ENCODE measurements around the gene LARP4.

LARP4 gene

DNA sequence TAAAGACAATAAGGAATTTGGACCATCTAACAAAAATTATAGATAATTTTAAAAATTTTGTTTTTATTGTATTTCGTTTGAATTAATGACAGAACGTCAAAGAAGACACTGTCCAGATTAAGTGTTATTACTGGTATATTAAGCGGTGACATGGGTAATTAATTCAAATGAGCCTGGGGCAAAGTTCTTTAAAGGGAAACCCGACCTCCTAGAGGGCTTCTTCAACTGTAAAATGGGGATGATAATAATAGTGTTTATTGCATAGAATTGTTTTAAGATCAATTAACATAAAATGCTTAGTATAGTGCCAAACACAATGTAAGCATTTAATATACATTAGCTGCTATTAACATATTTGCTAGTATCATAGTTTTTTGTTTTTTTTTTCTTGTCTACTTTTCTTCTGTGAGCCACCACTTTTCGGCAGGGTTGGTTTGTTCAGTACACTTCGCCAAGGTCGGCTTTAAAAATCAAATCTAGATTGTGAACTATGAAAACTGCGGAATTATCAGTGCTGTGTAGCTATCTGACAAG lies 514 bp upstream of the LARP4 start:
- Histone ChIP-seq H4K20me1 (ENCODE audit: insufficient read depth, low read length) (peaks cover 13% of the 10 kb centered on the region), H3K4me1 (ENCODE audit: low read length) (peaks cover 14% of the 10 kb centered on the region), H2AFZ (ENCODE audit: low read depth, low read length) (peak overlapping the region; percentile 89), H3K9ac (ENCODE audit: low read length) (peak overlapping the region; percentile 93), H3K27ac (ENCODE audit: low read length) (peak overlapping the region; percentile 86), H3K9me3 (ENCODE audit: insufficient read depth, low read length) (no peaks in the 10 kb centered on the region), H3K79me2 (ENCODE audit: low read length) (peaks cover 45% of the 10 kb centered on the region), H3K4me2 (ENCODE audit: low read length) (peak overlapping the region; percentile 58), H3K4me3 (ENCODE audit: low read length) (peak overlapping the region; percentile 95), H3K36me3 (replicated peaks; ENCODE audit: low read depth, low read length) (peaks cover 2% of the 10 kb centered on the region), H3K27me3 (ENCODE audit: low read depth, low read length) (no peaks in the 10 kb centered on the region)
- TF ChIP-seq EZH2phosphoT487 (IDR thresholded peaks at IDR 0.05; ENCODE audit: low read depth) (no peak), CTCF (IDR thresholded peaks at IDR 0.05; ENCODE audit: low read depth, low read length) (no peak)

- Histone ChIP-seq H3K4me3 (ENCODE audit: low read length) (peak overlapping the region; percentile 95), H3K9ac (ENCODE audit: low read length) (peak overlapping the region; percentile 93), H3K27ac (ENCODE audit: low read length) (peak overlapping the region; percentile 86), H4K20me1 (ENCODE audit: insufficient read depth, low read length) (peaks cover 13% of the 10 kb centered on the region), H2AFZ (ENCODE audit: low read depth, low read length) (peak overlapping the region; percentile 62; the same call in 1 of the 2 replicates), H3K4me2 (ENCODE audit: low read length) (peak overlapping the region; percentile 94), H3K4me1 (ENCODE audit: low read length) (peaks cover 14% of the 10 kb centered on the region), H3K27me3 (ENCODE audit: low read depth, low read length) (no peaks in the 10 kb centered on the region), H3K9me3 (ENCODE audit: insufficient read depth, low read length) (no peaks in the 10 kb centered on the region), H3K79me2 (ENCODE audit: low read length) (peaks cover 59% of the 10 kb centered on the region), H3K36me3 (replicated peaks; ENCODE audit: low read depth, low read length) (peaks cover 2% of the 10 kb centered on the region)
- TF ChIP-seq EZH2phosphoT487 (IDR thresholded peaks at IDR 0.05; ENCODE audit: low read depth) (no peak), CTCF (IDR thresholded peaks at IDR 0.05; ENCODE audit: low read depth, low read length) (no peak)
These were observed 906 bp downstream of the LARP4 start for GRCh38 chr12:50401500-50402081.

- Histone ChIP-seq H4K20me1 (ENCODE audit: insufficient read depth, low read length) (peaks cover 13% of the 10 kb centered on the region), H2AFZ (ENCODE audit: low read depth, low read length) (no peak overlapping the region), H3K9me3 (ENCODE audit: insufficient read depth, low read length) (no peaks in the 10 kb centered on the region), H3K4me2 (ENCODE audit: low read length) (peak overlapping the region; percentile 94), H3K27me3 (ENCODE audit: low read depth, low read length) (no peaks in the 10 kb centered on the region), H3K9ac (ENCODE audit: low read length) (peak overlapping the region; percentile 93), H3K79me2 (ENCODE audit: low read length) (peaks cover 68% of the 10 kb centered on the region), H3K4me3 (ENCODE audit: low read length) (peak overlapping the region; percentile 95), H3K27ac (ENCODE audit: low read length) (peak overlapping the region; percentile 63), H3K4me1 (ENCODE audit: low read length) (peaks cover 14% of the 10 kb centered on the region), H3K36me3 (replicated peaks; ENCODE audit: low read depth, low read length) (peaks cover 2% of the 10 kb centered on the region)
- TF ChIP-seq EZH2phosphoT487 (IDR thresholded peaks at IDR 0.05; ENCODE audit: low read depth) (no peak), CTCF (IDR thresholded peaks at IDR 0.05; ENCODE audit: low read depth, low read length) (no peak)
These were observed 1.7 kb downstream of the LARP4 start for GRCh38 chr12:50402264-50403000.

- TF ChIP-seq EZH2phosphoT487 (IDR thresholded peaks at IDR 0.05; ENCODE audit: low read depth) (no peak), CTCF (IDR thresholded peaks at IDR 0.05; ENCODE audit: low read depth, low read length) (no peak)
- Histone ChIP-seq H3K4me3 (ENCODE audit: low read length) (peak overlapping the region; percentile 95), H4K20me1 (ENCODE audit: insufficient read depth, low read length) (peaks cover 13% of the 10 kb centered on the region), H2AFZ (ENCODE audit: low read depth, low read length) (no peak overlapping the region), H3K36me3 (replicated peaks; ENCODE audit: low read depth, low read length) (peaks cover 5% of the 10 kb centered on the region), H3K4me2 (ENCODE audit: low read length) (peak overlapping the region; percentile 94), H3K4me1 (ENCODE audit: low read length) (peaks cover 14% of the 10 kb centered on the region), H3K27me3 (ENCODE audit: low read depth, low read length) (no peaks in the 10 kb centered on the region), H3K9ac (ENCODE audit: low read length) (peak overlapping the region; percentile 93), H3K9me3 (ENCODE audit: insufficient read depth, low read length) (no peaks in the 10 kb centered on the region), H3K79me2 (ENCODE audit: low read length) (peaks cover 74% of the 10 kb centered on the region), H3K27ac (ENCODE audit: low read length) (peak overlapping the region; percentile 63)
These were observed 2.3 kb downstream of the LARP4 start for GRCh38 chr12:50403001-50403440.
